C4-2B (cell line): ENCODE results near the gene PRKAR2B.

ENCODE experiments used
- CTCF ChIP-seq: fragments of 450-650 bp; conservative IDR thresholded peaks from 2 replicates; pipeline ENCODE4 v1.5.1; 2017; ENCODE audit warnings: mild to moderate bottlenecking
- ZFX ChIP-seq: fragments of 450-650 bp; IDR thresholded peaks from 2 replicates; pipeline ENCODE4 v1.6.1; 2017

- TF ChIP-seq CTCF (no peak), ZFX (no peak)
These were observed 34.0 kb downstream of the PRKAR2B start for GRCh38 chr7:107078517-107078966.
